ENCODE data around the gene NLRP7. TPM values are rescaled to one million over a fixed set of nuclear protein-coding genes. Genes with fewer than 3 reads are reported as not detected.
"Not testable (repeated sequence)": the region's sequence is repeated elsewhere in the genome, so short reads cannot be mapped to it uniquely, and the experiment has no call there.

NLRP7 gene
- not detected for polyA plus RNA-seq (ENCODE audit: insufficient read length)

GRCh38 chr19:54947381-54947780 lies at the start of gene NLRP7:
TSS of gene NLRP7 (minus strand) at chr19:54947530.
- no peak for DNase-seq

- no peak for DNase-seq
Measured at GRCh38 chr19:54995561-54995960, 48.2 kb upstream of the NLRP7 start.

GRCh38 chr19:54989531-54989930 lies 42.2 kb upstream of the NLRP7 start:
- not testable (repeated sequence) for DNase-seq

GRCh38 chr19:54982562-54982961 lies 35.2 kb upstream of the NLRP7 start:
- not testable (repeated sequence) for DNase-seq

- not testable (repeated sequence) for DNase-seq
Measured at GRCh38 chr19:54973229-54974090, 26.1 kb upstream of the NLRP7 start.

- DNase-seq = not testable (repeated sequence)
Measured at GRCh38 chr19:54971446-54971845, 24.1 kb upstream of the NLRP7 start.

GRCh38 chr19:54969647-54970046 lies 22.3 kb upstream of the NLRP7 start:
- no peak for DNase-seq

GRCh38 chr19:54967611-54968010 lies 20.3 kb upstream of the NLRP7 start:
- no peak for DNase-seq

- not testable (repeated sequence) for DNase-seq
Measured at GRCh38 chr19:54965055-54965454, 17.7 kb upstream of the NLRP7 start.

GRCh38 chr19:54959840-54960239 lies 12.5 kb upstream of the NLRP7 start:
- no peak for DNase-seq

- DNase-seq = no peak
Measured at GRCh38 chr19:54955376-54955775, 8.0 kb upstream of the NLRP7 start.

GRCh38 chr19:54953345-54953713 lies 6.0 kb upstream of the NLRP7 start:
- not testable (repeated sequence) for DNase-seq

GRCh38 chr19:54952591-54953344 lies 5.4 kb upstream of the NLRP7 start:
- no peak for DNase-seq

GRCh38 chr19:54950580-54950979 lies 3.2 kb upstream of the NLRP7 start:
- DNase-seq = not testable (repeated sequence)

GRCh38 chr19:54949412-54949811 lies 2.1 kb upstream of the NLRP7 start:
- DNase-seq = no peak

- DNase-seq = not testable (repeated sequence)
Measured at GRCh38 chr19:54943772-54944361, 3.5 kb downstream of the NLRP7 start.

GRCh38 chr19:54939538-54939937 lies 7.8 kb downstream of the NLRP7 start:
- DNase-seq = not testable (repeated sequence)

- no peak for DNase-seq
Measured at GRCh38 chr19:54938906-54939305, 8.4 kb downstream of the NLRP7 start.

GRCh38 chr19:54937926-54938325 lies 9.4 kb downstream of the NLRP7 start:
- DNase-seq = no peak

GRCh38 chr19:54928299-54928698 lies 19.0 kb downstream of the NLRP7 start:
- DNase-seq = no peak

- DNase-seq = no peak
Measured at GRCh38 chr19:54923276-54923675, 24.1 kb downstream of the NLRP7 start.

- no peak for DNase-seq
Measured at GRCh38 chr19:54921082-54921481, 26.2 kb downstream of the NLRP7 start.
